Spleen (tissue), 7 donors: ENCODE measurements around the gene TRPM1.

ENCODE experiments used
- CTCF ChIP-seq, 11 experiments: fragments of 200-600 bp in 7 of 11; fragments of 450-650 bp in 4 of 11; sonication (generic) in 4 of 11; IDR thresholded peaks in 8 of 11; conservative IDR thresholded peaks in 3 of 11; 1 replicate in 7 of 11; 2 replicates in 4 of 11; pipeline versions ENCODE4 v1.4.0 to v1.8.0; 2016 to 2021; ENCODE audit warnings: antibody characterized with exemption in 11 of 11, inconsistent platforms in 4 of 11, mild to moderate bottlenecking in 1 of 11
- POLR2A ChIP-seq, 3 donors: fragments of 450-650 bp; IDR thresholded peaks; one replicate each; pipeline ENCODE4 v1.5.1; 2017; ENCODE audit warnings: antibody characterized with exemption in 3 of 3, mild to moderate bottlenecking in 1 of 3
- donor health status: DM: no; HTN: no; CAD: no; lungs with moderate emphysema.
- donor health status: DM: no; HTN: no; CAD: no.
- donor health status: DM: no; HTN: no; CAD: no.

GRCh38 chr15:31104003-31104402, 2.5 kb upstream of the TRPM1 start:
- TF ChIP-seq CTCF (IDR thresholded peaks at IDR 0.05 in 8 of 11, conservative IDR thresholded peaks at IDR 0.05 in 3 of 11) = no peak
- no peak for TF ChIP-seq POLR2A (IDR thresholded peaks at IDR 0.05)
